HG02840 (cell line): ENCODE measurements around the gene TIMM10.

Source experiments
- ATAC-seq: cut with Tn5 transposase; IDR thresholded peaks from one replicate; pipeline ENCODE4 v1.9.1; 2021; ENCODE audit warnings: mild to moderate bottlenecking, moderate library complexity, moderate number of reproducible peaks; ENCODE audit not compliant: unreplicated experiment, low FRiP score

The TIMM10 gene

DNA sequence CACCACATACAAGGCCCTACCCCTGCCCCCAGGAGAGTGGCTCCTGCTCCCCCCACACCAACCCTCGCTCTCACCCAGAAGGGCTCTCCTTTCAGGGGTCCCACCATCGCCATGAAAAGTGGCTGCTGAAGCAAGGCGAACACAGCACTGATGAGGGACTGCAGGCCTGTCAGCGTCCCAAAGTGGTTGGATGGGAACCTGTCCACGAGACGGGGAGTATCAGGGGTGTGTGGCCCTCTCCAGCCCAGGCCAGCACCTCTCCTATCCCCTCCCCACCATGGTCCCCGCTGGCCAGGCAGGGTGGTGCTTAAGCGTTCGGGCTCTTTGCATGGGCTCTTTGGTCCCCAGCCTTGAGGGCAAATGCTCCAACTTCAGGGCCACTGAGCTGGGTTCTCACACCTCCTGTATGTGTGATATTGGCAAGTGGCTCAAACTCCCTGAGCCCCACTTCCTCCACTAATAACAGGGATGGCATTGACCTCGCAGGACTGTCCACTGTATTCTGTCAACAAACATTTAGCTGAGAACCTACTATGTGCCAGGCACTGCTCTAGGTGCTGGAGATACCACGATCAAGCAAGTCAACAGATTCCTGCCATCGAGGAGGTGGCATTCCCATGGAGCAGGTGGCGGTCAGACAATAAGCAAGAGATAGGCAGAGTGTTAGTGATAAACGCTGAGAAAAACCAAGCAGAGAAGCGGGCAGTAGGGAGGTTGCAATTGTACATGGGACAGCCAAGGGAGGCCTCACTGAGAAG lies 43.4 kb downstream of the TIMM10 start:
- ATAC-seq: no peak

DNA sequence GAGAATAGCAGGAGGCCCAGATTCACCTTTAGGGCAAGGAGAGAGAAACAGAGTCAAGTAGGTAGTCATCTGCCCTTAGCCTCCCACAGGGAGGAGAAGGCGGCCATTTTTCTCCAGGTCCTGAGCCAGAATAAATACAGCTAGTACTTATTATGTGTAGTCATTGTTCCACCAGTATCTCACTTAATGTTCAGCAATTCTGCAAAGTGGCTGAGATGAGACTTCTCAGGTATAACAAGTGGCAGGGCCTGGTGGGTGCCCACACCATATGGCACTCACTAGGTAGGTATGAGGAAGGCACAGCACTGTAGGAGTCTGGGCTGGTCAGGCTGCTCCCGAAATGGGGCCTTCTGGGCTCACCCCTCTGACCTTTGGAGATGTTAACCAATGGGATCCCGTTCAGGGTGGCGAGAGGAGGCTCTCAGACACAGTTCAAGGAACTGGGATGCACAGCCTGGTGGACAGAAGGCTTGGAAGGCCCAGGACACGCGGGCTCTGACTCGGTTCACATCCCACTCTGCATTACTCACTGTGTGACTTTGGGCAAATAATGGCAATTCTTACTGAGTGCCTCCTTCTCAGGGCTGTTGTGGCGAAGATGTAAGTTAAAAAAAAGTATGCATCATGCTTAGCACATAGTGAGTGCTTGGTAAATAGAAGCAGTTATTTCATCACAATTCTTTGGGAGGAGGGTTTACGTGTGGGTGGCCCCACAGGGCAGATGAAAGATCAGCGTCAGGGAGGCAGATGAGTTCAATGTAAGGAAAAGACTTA lies 45.1 kb downstream of the TIMM10 start:
- ATAC-seq: no peak

DNA sequence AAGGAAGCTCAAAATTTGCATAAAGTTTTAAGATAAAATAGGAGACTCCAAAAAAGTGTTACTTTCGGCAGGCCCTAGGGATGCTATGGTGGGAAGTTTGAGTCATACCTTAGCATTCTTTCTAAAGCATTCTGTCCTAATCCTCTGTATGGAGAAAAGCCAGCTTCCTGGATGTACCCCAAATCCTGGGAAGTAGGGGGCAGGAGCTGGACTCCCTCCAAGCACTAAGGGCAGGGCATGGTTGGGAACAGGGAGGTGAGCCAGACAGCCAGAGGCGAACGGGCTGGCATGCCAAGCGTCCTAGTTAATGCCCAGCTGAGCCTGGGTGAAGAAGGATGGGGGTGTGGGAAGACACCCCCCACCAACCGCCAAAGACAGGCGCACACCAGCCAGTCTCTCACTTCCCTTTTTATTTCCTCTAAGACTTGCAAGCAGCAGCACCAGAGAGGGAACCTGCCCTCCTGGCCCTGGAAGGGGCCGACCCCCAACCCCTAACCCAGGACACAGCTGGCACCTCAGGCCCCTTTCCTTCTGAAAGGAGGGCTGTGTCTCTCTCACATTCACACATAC lies 46.3 kb downstream of the TIMM10 start:
- peak; percentile 44 for ATAC-seq

DNA sequence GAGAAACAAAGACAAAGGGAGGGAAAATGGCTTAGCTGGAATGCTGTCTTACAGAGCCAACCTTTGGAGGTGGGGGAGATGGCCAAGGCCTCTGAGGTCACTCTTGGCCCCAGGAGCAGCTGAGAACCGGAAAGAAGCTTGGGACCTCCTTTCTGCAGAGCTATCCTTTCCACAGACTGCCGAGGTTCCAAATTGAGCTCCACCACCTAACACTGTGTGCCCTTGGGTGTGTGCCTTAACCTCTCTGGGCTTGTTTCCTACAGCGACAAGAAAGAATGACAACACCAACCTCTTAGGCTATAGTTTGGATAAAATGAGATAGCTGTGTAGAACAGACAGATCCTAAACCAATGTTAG lies 47.0 kb downstream of the TIMM10 start:
- ATAC-seq: no peak

DNA sequence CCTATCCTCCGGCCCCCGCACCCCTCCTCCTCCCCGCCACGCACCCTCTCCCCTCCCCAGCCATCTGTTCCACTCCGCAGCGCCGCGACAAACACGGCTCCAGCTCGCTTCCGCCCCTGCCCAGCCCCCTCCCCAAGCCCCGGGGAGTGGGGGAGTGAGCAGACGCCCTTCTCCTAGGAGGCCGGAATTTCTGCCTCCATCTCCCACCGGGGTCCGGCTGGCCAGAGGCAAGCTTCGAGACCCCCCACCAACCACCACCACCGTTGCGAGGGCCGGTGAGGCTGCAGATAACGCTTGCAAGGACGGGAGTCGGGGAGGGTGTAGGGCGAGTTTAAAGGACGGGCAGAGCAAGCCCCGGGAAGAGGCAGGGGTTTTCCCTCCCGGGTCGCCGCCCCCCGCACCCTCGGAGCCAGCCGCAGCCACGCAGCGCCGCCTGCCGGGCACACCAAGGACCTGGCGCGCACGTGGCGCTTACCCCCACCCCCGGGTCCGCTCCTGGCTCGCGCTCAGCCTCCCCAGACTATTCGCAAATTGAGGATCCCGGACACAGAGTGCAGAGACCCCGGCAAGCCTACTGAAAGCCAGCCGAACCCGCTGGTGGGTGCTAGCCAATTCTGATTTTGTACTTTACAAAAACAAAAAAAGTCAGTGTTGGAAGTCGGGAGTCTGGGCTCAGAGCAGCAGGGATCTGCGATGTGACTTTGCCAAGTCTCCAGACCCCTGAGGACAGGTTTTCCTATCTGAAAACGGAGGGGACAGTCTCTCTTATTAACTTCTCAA lies 47.6 kb downstream of the TIMM10 start:
- no peak for ATAC-seq

DNA sequence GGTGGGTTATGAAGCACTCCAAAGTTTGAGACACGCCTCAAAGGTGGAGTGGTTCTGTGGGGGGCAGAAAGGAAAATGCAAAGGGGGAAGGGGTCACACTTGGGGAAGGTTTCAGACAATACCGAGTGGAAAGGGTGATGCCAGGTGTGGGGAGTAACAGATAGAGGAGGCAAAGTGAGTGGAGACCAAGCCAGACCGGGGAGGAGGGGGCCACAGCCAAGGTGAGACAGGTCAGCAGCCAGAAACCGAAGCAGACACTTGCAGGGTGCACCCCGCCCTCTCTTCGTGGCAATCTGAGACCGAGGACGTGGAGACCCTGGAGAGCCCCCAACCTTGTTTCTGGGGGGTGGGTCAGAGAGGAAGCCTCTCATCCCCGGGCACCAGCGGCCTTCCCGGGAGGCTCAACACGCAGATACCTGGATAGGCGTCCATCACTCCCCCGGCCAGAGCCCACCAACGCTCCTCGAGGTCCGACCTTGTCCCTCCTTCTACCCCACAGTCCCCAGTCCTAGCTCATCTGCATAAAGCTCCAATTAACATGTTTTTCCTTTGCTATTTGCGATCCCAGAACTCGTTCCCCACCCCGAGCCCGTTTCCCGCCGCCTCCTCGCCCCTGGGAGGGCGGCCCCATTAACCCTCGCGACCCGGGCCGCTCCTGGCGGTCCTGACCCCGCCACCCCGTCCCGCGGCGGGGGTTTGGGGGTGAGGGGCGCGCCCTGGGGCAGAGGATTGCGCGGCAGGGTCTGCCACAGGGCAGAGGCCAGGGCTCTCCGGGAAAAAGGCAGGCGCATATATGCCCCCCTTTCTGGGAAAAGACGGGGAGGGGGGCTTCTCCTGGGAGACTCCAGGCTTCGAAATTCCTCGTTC lies 48.4 kb downstream of the TIMM10 start:
- no peak for ATAC-seq

DNA sequence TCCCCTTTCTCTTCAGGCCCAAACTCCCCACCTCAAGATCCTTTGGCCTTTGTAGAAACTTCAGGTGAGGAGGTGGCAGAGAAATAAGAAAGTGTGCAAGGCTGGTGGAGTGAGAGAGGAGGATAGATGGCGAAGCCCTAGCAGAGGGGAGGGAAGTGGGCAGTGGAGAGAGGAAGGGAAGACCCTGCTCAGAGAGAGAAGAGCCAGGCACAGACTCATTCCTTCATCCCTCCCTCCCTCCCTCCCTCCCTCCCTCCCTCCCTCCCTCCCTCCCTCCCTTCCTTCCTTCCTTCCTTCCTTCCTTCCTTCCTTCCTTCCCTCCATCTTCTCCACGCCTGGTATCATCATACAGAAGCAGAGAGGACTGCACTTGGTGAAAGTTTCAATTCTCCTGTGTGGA lies 49.2 kb downstream of the TIMM10 start:
- ATAC-seq: no peak

DNA sequence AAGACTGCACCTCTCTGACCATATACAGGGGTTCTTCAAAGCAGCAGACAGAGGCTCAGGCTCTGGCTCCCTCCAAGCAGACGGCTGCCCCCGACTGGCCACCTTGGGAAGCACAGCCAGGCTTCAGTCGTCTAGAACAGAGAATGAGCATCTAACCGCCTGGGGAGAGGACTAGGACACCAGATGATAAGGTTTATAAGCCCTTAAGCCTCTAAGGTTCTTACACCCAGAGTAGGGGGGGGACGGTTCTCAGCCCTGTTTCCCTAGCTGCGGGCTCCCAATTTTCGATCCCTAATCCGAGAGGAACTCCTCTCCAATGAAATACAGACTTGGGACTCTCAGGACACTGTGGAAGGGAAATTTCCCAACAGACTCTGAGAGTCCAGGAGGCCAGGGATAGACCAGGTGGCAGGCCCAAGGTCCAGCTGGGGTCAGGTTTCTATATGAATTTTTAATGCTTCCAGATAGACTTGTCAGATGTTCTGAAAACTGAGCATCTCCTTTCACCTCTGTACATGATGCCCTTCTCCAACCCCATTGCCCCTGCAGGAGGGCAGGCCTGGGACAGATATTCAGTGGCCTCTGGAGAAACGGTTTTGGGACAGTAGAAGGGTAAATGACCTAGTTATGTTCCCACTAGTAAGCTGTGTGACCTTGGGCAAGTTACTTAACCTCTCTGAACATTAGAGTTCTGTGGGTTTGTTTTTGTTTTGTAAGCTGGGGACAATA lies 50.0 kb downstream of the TIMM10 start:
- ATAC-seq: no peak

DNA sequence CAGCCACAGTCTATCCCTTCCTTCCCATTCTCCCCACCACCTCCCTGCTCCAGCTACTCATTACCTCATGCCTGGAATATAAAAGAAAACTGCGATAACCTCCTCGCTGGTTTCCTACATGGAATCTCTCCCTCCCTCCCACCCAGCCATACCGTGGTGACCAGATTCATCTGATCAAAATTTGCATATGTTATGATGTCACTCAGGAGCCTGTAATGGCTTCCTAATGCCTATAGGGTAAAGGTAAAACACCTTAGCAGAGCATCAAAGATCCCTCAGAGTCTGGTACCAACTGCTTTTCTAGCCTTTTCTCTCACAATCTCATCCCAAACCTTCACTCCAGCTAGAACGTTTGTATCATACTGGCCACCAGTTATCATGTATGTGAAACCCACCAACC lies 50.6 kb downstream of the TIMM10 start:
- no peak for ATAC-seq

DNA sequence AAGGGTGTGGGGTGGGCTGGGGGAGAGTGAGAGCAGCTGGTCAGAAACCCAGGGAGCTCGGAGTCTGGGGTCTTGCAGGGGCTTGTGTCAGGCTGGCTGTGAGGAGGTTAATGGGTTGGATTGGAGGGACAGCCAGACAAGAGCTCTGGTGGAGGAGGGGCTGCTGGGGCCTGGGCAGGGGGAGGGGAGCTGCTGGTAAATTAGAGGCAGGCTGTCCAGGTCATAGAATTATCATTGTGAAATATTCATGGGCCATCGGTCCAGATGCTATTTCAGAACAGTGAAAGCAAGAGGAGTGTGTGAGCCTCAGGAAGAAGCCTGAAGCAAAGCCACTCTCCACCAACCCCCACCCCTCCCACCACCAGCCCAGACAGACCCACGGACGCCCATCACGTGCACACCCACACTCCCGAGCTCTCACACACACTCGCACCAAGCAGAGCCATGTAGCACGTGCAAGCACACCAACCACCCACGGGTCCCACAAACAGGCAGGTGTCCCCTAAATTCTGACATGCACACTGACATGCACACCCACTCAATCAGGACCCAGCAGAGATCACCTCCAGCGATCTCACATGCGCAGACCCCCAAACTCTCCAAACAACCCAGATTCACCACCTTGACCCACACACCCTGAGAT lies 51.4 kb downstream of the TIMM10 start:
- ATAC-seq: no peak
